Astrocyte of the hippocampus (primary cell): ENCODE data around the gene HOXB4.

Experiments used
- DNase-seq: peaks from one replicate; pipeline ENCODE4 v3.0.0; 2011; ENCODE audit warnings: low read depth, low spot score

HOXB4 gene

DNA sequence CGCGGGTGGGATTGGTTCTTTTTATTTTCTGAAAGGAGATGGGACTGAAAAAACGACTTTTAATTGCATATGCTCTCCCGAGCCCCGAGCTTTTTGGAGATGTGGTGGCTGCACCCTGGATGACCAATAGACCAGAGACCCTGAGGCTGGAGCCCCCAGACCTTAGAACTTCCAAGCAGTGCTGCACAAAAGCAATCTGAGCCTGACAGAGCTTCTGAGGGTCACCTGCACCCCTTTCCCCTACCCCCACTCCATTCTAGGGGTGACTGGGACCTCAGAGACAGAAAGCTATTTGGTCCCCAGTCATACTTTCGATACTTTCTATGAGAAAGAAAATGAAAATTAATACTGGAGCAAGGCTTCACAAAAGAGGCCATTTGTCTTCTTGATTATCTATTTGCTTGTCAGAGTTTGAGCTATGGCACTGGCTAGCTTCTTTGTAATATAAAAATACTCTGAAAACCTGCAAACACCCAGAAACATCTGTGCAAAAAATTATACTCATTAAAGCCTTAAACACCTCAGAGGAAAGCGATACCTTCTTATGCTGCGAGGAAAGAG is 3.6 kb downstream of the HOXB4 start:
- no peak for DNase-seq

DNA sequence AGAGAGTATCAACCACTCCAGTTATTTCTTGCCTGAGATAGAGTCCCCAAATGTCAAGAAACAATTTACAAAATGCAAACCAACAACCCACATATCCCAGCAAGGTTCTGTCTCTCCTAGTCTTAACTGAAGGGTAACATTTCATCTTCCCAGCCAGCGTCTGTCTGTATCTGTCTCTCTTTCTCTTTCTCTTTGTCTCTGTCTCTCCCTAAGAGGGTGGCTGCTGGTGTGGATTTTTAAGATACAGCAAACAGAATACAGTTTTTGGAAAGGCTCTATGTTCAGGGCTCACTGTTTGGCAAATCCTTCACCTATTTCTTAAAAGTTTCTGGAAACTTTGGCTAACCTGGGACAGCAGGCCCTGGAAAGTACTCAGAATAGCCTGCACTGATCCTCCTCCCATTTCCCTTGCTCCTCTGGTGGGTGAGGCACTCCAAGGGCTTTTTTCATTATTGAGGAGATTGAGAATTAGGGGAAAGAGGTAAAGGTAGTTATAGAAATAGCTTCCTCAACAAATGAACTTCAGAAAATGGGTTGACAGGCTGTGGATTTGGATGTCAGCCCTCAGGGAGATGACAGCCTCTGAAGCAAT is 6.2 kb downstream of the HOXB4 start:
- no peak for DNase-seq

DNA sequence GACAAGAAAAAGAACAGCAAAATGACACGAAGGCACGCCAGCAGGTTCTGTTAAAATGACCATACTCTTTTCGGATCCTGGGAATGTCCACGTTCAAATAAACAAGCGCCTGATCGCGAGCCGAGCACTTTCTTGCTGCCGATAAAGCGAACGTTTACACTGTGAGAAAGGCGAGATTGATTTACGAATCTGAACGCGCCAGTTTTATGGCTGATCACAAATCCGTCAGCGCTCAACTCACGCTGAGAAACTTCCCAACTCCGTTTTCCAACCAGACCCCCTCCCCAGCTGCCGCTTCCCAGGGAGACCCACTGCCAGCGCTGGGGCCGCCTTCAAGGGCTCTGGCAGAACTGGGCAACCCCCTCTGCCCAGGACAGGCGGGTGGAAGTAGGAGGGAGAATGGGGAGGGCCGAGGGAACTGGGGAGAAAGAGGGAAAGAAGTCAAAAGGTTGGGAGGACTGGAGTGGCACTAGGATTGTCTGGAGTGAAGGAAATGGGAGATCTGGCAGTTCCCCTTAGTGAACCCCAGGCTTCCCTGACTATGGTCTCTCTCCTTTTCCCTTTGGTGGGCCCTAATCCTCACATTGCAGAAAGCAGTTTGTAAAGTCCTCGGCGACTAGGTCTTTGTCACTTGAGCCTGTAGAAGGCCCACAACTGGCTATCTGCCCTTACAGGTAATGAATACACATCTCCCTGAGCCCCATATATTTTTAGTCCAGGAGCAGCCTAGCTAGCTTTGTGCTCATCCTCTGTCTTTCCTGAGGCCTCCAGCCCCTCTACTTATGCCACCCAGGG is 6.9 kb downstream of the HOXB4 start:
- no peak for DNase-seq

DNA sequence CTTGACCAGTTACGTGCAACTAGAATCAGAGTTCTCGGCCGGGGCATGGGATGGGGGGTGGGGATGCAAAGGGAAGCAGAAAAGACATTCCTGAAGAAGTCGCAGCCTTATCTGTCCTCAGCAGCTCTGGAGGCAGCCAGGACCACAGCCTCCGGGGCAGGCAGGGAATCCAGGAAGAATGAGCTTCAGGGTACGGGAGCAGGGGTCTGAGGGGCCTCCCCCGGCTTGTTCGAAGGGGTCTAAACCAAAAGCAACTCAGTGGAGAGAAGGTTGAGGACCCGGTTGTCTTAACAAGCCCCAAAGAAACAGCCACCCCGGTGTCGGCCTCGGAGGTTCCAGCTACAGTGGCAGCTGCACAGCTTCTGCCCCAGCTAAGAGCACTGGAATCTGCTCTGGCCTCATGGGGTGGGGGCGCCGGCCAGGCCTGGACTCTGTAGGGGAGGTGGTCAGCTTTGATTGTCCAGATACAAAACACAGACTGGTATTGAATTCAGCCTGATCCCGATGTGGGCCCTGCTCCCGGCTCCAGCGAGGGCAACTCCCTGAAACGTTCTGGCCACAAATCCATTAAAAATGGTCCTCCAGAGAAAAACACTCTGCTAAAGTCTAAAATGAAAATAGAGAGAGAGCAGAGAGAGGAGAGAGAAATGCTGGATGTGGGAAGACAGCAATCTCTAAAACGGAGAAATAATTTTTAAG is 7.7 kb downstream of the HOXB4 start:
- no peak for DNase-seq

DNA sequence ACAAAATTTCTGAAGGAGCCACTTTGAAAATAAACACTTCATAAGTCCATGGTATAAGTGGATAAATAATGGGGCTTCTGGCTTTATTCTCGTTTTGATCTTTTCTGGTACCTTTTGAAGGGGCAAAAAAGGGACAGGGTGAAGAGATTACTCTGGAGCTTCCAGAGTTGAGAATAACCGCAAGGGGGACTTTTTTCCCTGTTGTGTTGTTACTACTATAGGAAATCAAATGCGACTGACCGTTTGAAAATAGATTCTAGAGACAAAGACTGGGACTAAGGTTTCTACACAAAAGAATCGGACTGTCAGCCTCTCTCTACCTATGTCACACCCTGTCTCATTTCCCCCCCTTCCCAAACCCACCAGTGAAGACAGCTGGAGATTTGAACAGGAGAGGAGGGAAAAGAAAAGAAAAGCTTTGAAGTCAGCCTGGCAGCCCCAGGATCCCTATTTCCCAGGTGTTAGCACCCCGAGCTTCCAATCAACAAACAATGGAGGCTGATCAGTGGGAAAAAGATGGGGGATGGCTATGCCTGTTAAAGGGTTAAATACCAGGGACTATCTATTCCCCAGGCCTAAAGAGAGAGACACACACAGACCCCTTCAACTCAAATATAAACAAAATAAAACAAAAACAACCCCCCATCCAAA is 8.4 kb downstream of the HOXB4 start:
- no peak for DNase-seq

DNA sequence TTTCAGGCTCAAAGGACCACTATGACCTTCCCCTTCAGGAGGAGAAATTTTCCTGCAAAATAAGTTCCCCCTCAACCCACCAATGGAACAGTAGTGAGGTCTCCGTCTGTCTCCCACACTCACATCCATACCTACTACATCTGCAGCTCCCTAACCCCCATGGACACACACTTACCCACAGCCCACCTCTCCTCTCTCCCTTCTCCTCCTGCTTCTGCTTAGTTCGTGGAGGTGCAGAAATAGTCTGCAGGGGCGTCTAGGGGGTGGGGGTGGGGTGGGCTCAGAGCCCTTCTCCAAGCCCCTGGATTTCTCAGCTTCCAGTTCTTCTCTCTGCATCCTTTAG is 8.9 kb downstream of the HOXB4 start:
- no peak for DNase-seq

DNA sequence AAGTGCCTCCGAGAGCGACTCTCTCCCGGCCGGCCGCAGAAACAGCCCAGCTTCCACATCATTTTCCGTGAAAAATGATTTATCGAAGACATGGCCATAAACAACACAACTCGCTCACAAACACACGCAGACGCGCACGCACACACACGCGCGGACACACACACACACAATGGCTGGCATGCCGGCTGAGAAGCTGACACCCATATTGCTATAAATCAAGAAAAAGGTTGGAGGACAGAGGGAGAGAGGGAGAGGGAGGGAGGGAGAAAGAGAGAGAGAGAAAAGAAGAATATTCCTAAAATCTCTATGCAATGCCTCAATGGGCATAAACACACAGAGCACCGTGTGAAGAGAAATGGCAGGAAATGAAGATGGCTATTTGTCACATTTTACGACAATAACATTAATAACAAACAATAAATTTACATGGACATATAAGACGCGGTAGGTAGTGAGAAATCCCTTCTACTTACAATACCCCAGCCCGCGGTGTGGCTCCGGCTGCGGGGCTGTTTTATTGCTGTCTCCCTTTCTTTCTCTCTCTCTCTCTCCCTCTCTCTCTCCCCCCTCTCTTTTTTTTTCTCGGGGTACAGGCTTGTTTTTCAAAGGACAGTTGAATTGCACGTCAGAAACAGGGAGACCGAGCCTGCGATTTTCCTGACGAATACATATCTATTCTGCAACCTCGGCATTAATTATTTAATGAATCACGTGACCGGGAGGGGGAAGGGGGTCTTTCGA is 9.5 kb downstream of the HOXB4 start:
- DNase-seq, result no peak

DNA sequence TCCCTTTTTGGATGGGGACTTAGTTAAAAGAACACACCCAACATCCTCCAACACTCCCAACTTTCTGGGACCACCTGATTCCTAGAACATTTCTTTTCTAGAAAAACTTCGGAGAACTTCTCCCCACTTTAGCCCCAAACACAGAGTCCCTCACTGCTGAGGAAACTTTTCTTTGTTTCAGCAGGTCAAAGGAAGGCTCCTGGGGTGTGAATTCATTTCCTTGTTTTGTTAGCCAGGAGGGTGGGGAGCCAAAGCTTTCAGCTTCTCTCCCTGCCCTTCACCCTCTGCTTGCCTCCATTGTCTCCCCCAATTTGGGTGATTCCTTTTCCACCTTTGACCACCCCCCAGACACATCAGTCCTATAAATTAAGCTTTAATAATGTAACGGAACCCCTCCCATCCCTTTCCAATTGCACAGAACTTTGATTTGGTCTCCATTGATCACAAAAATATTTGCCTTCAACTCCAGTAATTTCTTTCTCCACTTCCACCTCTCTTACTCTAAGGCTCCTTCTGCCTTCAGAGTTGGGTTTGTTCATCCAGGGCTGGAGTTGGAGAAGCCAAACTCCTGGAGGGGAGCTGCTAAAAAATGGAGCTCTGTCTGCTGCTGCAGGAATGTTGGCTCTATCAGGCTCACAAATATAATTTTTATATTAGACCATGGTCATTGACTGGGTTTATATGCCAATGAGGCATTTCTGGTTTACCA is 10.3 kb downstream of the HOXB4 start:
- no peak for DNase-seq

DNA sequence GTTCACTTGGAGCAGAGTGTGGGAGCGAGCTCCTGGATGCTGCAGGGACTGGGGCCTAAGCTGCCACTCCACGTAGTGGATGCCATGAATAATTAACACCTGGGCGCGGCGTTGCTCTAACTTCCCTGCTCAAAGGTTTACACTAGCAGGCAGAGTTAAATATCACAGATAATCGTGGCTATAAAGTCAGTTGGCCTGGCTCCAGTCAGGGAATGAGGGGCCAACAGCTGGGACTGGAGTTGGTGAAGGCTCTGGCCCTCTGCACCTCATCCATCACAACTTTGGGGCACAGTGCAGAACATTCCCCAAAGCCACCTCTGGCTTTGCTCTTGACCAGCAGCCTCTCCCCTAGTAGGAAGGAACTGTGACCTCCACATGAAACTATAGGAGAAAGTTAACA is 10.9 kb downstream of the HOXB4 start:
- no peak for DNase-seq

DNA sequence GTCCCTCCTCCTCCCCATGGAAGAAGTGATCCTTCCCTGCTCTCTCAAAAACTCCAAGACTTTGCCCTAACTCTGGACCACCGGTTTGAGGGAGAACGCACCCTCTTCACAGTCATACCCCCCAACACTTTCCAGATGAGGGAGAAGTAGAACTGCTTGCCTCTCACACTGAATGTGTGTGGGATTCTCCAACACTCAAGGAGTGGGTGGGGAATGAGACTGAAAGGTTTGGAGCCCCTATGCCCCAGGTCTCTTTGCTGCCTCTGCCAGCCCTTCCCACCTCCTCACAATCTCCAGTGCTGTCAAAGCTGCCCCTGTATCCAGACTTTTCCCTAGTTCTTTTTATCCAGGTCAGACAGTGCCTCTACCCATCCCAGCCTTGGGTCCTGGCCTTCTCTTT is 11.4 kb downstream of the HOXB4 start:
- DNase-seq, result no peak

DNA sequence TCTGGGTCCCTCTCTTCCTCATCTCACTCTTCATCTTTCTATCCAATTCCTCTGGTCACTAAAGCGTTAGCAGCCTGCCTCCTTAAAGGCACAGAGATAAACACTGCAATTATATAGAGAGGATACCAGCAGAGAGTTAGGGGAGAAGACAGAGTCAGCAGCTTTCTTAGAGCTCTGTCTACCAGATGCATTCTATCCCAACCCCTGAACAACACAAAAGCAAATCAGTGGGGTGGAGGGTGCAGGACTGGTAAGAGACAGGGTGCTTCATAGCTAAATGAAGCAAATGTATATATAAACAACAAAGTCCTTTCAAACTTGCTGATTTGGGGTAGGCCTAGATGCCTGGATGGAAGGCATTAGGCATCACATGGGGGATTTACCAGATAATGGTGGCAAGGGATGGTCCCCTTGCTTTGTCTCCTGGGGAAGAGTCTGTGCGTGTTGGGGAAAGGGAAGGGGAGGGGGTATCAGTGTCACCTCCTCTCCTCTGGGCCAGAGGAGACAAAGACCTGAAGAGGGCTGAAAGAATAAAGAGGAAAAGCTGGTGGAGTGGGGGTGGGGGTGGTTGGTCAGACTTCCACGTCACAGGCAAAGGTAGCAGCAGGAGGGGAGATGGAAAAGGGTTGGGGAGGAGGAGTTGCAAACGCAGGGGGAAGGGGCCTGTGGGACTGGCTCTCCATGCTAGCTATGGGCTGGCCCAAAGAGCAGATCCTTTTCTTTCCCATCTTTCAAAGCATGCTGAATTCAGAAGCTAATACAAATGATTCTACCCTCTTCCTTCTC is 12.0 kb downstream of the HOXB4 start:
- no peak for DNase-seq

DNA sequence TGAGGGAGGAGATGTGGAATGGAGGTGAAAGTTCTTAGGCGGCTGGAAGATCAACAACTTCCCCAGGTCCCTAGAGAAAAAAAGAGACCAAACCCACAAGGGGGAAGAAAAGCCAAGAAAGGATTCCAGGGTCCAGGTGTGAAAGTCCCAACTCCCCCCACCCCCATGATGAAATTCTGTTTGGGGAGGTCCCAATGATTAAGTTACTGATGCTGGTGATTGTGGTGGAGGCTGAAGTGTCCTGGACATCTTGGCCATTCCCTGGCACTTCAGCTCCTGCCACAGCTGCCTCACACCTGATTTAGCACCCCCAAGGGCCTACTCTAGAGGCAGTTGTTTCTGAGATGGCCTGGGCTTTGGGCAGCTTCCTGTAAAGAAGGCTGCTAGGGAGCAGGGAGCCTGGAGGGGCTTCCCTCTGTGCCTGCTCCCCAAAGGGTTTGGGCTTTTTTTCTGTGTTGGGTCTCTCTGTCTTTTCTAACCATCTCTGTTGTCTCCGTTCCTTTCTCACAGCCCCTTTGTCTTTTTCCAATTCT is 13.1 kb downstream of the HOXB4 start:
- DNase-seq, result no peak

DNA sequence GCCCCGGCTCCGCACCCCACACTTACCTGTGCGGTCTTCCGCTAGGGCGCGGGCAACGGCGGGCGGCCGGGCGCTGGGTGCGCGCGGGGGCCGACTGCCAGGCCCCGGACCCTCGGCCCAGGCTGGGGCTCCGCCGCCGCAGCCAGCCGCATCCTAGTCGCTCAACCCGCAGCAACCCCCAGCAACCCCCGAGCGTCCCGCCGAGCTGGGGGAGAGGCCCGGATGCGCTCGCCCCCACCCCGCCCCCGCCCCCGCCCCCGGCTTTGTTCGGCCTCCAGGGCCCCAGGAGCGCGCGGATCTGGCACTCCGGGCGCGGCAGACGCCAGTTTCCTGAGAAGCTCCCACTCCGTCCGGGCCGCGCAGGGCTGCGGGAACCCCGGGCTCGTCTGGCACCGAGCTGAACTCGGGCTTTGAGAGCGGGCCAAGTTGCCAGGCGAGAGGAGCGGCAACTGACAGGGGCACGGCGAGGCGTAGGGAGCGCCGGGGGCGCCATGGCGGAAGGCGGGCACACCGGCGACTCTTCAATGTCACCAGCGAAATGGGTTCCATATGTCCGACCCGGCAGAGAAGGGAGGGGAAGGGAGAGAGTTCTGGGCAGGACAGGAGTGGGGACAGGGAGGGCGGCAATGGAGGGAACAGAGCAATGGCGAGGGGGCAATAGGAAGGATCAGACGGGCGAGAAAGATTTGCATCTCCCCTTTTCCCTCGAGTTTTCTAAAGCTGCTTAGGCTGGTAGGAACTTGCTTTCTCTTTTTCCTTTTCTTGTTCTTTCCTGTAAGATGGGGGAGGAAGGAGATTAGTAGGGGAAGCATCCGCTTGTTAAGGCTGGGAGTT is 13.7 kb downstream of the HOXB4 start:
- DNase-seq, result peak; percentile 60

DNA sequence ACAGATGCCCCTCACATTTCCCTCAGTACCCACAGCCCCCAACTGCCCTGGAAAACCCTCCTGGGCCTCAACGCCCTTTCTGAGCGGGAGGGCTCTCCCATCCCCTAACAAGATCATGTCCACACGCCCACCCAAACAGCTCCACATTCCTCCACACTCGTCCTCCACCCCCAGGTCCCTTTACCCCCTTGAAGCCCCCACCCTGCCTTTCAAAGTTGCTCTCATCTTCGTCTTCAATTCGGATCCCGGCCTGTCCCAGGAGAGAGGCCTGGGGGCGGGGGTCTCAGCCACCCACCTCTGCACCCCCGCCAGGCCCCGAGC is 14.3 kb downstream of the HOXB4 start:
- no peak for DNase-seq

DNA sequence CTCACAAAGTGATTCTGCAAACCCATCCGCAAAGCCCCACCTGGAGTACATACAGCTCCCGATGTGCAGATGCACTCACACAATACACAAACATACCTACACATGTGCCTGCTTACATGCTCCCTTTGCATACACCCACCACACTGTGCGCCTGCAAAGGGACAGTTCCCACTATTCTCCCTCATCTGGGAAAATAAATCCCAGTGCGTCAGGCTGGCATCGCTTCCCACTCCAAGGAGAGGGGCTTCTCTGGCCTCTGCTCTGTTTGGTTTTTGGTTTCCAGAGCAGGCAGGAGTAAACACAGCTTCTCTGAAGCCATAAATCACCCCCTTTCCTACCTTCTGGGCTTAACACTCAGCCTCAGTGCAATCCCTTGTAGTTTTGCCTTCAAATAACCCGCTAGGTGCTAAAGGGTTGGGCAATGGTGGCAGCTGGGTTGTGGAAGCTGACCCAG is 14.7 kb downstream of the HOXB4 start:
- DNase-seq, result no peak

DNA sequence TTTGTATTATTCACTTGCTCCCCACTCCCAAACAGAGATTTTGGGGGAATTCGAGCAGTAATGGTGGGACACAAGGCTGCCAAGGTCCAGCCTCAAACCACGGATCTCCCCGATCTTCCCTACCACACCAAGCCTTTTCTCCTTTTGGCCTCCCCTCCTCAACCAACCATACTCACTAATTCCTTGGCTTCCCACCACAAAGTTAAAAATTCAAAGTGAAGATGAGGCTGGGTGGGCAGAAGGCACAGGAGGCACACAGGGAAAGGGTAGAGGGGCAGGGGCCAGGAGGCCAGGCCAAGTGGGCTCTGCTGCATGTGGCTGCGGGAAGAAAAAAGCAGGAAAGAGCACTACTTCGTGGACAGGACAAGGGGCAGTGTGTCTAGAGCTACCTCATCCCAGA is 15.2 kb downstream of the HOXB4 start:
- no peak for DNase-seq

DNA sequence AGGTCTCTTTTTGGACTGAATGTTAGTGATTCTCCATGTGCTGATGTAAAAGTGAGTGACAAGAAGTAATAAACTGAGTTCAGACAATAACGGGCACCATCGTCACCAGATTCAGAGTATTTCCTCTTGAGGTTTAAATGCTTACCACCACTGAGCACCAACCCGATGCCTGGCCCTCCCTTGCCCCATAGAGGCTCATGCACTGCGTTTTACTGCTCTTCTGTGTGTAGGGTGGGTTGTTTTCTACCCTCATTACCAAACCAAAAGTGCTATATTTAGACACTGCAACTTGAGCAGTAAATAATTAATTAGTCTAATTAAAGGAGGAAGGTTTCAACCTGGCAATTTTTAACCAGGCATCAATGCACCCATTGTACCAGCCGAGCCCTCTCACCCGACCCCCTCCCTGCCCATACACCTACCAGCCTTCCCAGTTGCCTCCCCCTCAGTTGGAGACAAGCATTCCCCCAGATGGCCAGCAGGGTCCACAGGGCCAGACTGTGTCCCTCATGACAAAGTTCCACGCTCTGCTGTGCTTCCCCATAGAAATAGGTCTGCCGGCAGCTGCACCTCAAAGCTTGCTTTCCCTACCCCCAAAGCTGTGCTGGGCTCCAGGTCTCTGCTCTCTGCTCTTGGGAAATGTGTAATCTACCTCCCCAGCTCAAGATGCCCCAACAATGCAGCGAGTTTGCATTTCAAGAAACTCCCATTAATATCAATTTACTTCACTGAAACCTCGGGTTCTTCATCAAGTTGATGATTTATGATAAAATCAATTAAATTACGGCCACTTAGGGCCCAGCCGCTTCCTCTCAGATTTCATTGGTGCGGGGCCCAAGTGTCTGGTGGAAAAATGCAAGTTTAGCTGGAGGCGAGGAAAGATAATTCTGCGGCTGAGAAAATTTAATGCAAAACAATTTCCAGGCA is 16.0 kb downstream of the HOXB4 start:
- DNase-seq, result no peak
